EL (cell line): ENCODE measurements around the gene CARD11.

Experiments used
- DNase-seq: peaks from one replicate; pipeline ENCODE4 v3.0.0-alpha.2; 2016

Gene CARD11

DNA sequence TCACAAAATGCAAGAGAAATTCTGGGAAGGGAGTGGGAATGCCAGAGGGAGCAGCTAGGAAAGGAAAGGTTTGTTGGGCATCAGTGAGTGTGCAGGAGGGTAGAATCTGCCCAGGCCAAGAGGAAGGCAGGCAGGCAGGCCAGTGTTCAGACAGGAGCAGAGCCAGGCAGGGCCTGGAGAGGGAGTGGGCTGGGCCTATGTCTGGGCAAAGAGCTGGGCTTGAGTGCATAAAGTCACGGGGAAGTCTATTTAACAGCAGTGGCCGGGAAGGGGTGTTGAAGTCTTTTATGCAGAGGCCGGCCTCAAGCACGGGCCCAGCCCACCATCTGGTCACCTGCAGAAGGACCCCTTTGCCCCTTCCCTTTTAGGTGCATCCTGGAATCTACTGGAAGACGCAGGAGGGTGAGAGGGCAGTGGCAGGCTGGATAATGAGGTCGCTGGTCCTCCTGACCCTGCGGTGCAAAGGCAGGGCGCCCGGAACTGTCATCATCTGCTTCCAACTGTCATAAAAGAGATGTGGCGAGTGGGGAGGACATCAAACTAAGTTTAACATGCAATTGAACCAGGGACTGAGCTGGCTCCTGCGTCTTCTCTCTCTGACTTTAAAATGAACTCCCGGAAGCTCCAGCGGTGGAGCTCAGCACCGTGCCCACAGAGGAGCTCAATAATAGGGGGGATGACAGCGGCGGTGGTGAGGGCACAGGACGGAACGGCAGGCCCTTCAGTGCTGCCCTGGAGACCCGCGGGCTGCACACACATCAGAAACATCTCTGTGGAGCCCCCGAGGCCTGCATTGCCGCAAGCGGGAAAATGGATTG is 29.5 kb downstream of the CARD11 start:
- DNase-seq = no peak

DNA sequence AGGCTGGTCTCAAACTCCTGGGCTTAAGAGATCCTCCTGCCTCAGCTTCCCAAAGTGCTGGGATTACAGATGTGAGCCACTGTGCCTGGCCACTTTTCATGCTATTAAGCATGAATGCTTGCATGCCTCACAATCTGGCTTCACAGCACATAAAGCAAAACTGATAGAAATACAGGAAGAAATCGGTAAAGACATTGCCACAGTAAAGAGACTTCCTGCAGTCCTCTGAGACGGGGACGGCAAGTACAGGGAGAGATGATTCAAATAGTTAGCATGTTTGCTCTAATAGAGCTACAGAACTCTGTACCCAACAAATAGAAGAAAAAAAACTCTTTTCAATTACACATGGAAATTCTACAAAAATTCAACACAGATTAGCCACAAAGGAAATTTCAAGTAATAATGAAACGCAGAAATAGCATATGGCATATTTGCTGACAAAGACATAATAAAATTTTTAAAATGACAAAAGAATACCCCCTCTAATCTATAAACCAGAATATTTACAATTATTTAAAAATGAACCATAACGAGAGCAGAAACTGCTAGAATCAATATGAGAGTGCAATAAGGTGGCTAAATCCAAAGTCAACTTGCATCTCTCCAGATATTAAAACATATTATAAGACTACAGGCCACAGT is 32.3 kb downstream of the CARD11 start:
- no peak for DNase-seq

DNA sequence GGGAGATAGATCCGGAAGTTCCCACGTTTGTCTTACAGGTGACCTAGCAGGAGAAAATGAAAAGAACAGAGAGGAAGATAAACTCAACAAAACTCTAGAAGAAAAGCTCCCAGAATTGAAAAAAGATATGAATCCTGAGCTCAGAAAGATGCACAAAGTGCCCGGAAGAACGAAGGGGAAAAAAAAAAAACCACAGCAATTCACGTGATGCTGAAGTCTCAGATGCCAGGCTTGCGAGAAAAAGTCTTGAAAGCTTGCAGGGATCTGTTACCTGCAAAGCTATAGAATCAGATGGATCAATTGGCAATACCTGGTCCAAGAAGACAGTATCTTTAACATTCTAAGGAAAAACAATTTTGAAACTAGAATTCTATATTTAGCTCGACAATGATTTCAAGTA is 33.5 kb downstream of the CARD11 start:
- no peak for DNase-seq

DNA sequence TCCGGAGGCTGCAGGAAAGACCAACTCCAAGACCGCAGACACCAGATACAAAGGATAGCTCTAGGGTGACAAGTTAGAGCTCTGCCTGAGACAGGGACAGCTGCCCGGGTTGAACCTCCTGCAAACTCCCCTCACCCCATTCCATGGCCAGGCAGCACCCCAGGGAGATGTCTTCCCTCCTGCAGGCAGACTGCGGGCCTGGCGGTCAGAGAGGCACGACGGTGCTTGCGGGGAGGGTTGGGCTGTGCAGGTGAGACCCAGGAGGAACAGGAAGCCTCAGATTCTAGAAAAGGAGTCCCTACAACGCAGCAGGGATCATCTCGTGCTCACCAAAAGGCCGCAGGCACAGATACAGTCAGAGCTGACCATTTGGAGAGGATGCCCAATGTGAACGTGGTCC is 34.6 kb downstream of the CARD11 start:
- no peak for DNase-seq

DNA sequence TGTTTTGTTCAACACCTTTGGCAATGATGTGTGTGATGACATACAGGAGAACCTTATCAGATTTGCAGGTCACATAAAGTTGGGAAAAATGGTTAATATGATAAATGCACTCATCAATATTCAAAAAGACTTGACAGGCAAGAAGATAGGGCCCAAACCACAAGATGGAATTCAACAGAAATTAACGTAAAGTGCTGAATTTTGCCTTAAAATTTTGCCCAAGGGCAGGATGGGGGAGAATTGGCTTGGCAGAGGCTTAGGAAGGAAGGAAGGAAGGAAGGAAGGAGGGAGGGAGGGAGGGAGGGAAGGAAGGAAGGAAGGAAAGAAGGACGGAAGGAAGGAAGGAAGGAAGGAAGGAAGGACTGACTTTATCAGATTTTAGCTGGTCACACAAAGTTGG is 35.3 kb downstream of the CARD11 start:
- no peak for DNase-seq

DNA sequence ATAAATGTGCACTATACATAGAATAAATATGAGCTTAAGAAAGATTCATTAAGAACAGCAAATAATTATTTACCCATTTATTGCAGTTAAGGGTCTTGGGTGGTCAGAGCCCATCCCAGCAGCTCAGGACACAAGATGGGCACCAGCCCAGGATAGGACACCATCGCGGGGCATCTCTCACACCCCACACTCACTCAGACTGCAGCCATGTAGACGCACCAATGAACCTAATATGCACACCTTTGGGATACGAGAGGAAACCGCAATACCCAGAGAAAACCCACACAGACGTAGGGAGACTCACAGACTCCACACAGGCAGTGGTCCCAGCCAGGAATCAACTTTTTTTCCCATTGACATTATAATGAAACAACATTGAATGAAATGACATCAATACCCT is 36.0 kb downstream of the CARD11 start:
- no peak for DNase-seq

DNA sequence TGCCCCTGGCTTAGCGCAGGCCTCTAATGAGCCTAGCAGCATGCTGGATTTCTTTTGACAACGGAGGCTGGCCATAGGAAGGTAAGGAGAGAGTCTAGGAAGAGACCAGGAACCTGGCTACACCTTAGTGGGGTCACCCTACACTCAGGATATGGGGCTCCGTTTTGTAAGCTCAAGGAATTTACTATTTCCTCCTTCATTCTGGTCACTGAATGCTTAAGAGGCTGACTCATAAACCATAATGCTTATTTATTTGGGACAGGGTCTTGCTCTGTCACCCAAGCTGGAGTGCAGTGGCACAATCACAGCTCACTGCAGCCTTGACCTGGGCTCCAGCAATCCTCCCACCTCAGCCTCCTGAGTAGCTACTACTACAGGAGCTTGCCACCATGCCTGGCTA is 38.4 kb downstream of the CARD11 start:
- DNase-seq = no peak

DNA sequence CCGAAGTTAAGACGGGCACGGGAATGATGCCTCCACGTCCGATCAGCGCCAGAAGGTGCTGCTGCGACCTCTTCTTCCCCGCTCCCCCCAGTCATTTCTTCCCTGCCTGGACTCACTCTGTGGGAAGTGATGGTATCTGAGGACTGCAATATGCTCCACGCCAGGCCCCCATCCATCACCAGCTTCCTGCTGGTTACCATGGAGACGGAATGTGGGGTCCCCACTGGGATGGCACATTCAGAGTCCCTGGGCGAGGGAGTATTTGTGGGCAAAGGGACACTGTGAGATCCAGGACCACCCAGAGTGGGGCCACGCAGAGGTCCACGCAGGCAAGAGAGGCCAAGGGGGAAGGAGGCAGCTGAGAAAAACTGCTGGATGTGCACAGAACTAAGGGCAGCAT is 39.7 kb downstream of the CARD11 start:
- DNase-seq = no peak

DNA sequence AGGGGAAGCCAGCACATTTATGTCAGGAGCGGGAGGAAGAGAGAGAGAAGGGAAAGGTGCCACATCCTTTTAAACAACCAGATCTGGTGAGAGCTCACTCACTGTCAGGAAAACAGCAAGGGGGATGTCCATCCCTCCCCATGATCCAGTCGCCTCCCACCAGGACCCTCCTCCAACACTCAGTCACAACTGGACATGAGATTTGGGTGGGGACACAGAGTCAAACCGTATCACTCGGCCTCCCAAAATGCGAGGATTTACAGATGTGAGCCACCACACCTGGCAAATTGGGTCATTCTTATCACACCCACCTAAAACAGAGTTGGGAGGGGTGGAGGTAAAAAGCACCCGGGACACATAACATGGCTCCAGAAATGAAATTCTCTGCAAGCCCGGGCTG is 41.0 kb downstream of the CARD11 start:
- no peak for DNase-seq

DNA sequence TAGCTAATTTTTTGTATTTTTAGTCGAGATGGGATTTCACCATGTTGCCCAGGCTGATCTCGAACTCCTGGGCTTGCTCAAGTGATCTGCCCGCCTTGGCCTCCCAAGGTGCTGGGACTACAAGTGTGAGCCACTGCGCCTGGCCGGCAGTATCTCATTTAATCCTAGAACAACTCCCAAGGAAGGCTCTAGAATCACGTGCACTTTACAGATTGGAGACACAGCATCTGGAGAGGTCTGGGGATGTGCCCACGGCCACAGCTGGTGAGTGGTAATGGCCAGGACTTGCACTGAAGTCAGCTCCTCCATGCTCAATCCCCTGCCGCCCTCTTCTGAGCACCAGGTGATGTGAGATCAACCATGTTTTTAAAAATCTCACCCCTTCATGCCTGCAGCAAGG is 43.1 kb downstream of the CARD11 start:
- no peak for DNase-seq

DNA sequence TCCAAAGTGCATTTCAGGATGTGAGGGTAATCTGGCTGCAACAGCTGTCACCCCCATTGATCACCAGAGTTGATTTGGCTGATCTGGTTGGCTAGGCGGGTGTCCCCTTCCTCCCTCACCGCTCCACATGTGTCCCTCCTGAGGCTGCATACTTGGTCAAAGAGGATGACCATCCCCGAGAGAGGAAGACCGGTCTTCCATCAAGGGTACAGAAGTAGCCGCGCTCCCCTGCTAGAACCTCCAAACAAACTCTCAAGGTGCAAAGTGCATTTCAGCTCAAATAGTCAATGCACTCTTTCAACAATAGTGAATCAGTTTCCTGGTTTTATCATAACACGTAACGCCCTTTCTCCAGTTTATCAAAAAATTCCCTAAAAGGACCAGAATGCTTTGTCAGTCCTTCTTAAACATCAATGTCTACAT is 44.6 kb downstream of the CARD11 start:
- DNase-seq = no peak

DNA sequence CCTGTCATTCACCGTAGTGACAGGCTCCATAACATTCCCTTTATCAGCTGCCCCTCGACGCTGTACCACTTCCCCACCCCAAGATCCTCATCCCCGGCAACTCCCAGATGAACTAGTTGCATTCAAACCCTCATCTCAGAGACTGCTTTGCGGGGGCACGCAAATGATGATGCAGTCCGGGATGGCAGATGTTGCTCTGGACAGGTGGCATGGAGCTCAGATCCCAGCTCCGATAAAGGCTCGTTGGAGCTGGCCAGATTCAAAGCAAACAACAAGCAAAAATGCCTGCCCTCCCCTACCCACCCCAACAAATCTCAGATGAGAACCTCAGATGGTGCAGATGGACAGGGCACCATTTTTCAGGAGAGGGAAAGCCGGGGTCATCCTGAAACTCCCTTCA is 46.7 kb downstream of the CARD11 start:
- DNase-seq = no peak

DNA sequence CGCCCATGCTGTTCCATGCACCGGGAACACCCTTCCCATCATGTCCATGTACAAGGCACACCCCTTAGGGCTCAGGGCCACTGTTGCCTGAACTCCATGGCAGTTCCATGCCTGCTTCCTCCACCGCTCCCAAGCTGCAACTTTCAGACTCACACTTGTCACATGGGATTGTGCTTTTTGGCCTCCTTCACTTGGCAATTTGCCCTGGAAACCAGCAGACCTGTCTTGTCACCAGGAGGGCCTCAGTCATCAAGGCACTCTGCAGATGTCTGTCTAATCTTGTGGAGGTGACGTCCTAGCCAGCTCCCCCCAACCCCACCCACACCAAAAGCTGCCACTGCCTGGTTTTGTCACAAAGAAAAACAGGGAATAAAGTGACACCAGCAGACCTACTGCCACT is 47.5 kb downstream of the CARD11 start:
- DNase-seq = no peak

DNA sequence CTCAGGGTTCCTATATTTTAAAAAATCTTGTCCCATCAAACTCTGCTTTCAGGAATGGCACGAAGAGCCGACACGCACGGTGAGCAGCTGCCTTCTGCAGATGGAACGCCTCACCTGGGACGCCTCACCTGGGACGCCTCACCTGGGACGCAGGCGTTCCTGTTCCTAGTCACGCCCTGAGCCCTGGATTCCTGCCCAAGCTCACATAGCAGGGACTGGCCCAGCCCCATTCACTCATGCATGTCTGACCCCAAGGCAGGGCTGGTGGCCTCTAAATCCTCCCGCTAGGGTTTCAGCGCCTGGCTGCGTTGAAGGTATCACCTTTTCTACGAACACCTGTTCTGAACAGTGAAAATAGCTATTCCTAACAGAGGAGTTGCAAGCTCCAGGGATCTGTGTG is 49.8 kb downstream of the CARD11 start:
- DNase-seq = no peak

DNA sequence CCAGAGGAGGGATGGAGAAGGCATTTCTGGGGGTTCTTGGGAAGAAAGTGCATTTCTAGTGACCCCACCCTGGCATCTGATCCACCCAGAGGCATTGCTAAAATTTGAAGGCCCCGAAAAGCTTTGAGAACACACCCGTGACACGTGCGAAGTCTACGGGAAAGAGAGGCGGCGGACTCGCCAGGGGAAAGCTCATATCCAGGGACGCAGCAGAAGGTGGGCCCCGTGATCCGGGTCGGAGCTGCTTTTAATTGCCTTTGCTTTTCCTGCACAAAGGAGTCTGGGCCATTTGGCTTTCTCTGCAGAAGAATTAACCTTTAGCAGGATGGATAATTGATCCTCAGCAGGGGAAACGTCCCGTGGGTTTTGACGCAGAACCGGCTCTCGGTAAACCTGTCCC is 50.3 kb downstream of the CARD11 start:
- no peak for DNase-seq

DNA sequence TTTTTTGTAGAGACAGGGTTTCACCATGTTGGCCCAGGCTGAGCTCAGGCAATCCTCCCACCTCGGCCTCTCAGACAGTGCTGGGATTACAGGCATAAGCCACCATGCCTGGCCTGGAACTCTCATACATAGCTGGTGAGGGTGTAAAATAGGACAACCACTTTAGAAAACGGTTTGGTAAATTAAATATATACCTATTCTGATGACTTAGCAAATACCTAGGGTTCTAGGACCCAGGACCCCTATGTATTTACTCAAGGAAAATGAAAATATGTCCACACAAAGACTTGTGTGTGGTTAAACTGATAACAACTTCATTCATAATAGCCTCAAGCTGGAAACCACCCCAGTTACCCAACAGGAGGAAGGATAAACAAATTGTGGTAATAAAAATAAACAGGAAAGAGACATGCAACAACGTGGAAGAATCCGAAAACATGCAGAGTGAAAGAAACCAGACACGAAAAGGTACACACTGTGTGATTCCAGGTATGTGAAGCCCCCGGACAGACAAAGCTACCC is 52.7 kb downstream of the CARD11 start:
- no peak for DNase-seq

DNA sequence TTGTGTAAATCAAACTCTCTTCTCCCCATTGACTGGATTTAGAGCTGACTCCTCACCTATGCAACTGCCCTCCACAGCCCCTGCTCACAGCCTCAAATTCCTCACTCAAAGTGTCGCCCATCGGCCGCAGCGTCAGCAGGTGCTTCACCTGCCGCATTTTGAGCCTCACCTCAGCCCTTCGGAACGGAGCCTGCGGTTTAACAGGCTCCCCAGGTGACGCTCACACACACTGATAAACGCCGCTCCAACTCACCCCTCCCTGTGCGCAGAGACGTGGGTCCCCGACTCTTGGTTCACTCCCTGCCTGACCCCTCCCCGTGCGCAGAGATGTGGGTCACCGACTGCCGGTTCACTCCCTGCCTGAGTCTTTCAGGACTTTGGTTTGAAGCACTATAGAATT is 57.1 kb downstream of the CARD11 start:
- no peak for DNase-seq

DNA sequence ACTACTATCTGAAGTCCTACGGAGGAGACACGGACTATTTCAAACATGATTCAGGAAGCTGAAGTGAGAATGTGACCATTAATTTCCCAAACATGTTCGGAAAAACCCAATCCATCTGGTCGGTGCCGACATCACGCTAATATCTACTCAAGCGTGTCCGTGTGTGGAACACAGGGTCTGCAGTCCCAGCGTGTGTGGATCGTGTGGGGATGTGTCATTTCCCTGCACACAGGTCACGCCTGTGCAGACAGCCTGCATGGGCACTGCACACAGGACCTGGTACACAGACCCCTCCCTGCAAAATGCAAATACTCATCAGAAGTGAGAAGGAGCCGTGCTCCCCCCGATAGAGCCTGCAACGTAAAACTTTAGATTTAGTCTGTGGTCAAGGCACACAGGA is 57.8 kb downstream of the CARD11 start:
- DNase-seq = no peak

DNA sequence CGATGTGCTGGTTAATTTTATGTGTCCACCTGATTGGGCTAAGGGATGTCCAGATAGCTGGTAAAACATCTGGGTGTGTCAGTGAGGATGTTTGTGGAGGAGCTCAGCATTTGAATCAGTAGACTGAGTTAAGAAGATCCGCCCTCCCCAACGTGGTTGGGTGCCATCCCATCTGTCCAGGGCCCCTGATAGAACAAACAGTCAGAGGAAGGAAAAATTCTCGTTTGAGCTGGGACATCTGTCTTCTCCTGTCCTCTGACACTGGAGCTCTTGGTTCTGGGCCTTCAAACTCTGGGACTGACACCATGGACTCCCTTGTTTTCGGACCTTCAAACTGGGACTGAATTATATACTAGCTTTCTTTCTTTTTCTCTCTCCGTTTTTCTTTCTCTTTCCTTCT is 59.6 kb downstream of the CARD11 start:
- no peak for DNase-seq

DNA sequence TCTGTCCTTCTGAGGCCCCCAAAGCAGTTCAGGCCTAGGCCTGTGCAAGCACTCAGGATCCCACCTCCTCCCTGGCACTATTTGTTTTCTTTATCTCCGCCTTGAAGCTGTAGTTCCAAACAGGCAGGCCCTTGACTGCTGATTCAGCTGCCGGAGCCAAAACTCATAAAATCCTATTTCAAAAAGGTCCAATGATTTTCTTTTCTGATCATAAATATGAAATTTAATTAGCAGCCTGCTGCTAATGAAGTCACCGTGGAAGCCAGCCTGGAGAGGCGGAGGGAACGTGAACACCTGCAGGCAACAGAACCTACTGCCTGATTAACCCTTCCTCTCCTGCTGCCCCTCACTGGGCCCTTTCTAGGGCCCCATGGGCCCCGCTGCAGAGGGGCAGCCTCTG is 60.1 kb downstream of the CARD11 start:
- no peak for DNase-seq

DNA sequence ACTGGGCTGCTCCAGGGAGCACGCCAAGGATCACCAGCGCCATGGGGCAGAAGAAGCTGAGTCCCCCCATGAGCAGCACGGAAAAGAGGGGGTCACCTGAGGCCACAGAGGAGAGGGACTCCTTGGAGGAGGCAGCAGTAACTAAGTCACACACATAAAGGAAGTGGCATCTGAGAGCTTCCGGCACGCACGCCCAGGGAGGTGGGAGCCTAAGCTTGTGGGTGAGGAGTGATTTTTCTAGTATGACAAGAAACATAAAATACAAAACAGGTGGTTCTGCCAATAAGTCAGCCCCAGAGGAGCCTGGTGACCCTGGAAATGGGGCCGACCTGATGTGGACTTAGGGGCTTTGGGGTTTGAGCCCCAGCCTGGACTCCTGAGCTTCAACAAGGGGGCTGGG is 60.8 kb downstream of the CARD11 start:
- no peak for DNase-seq

DNA sequence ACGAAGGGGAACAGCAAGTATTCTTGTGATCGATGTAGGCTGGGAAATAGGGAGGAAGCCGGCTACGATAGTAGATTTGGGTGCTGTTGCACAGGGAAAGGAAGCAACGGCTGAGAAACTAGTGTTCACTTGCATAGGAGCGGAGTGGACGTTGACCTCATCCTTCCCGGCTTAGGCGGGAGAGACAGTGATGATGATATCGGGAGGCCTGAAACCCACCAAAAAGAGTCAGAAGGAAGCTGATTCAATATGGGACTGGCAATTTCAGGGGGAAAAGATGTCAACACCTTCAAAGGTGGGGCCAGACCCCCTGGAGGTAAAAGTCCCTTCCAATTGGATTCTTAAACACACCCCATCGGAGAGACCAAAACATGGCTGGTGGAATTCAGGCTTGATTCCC is 61.3 kb downstream of the CARD11 start:
- no peak for DNase-seq

DNA sequence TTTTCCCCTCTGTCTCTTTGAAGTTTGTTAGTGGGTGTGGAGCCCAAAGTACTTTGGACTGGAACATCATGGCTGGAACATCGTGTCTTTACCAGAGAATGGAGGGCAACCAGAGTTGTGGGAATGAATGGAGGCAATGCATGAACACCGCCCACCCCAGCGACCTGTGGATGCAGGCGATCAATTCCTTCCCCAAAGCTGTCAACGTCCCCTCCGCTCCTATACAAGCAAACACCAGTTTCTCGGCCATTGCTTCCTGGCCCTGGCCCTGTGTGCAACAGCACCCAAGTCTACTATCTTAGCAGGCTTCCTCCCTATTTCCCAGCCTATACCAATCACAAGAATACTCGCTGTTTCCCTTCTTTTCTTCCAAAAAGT is 62.6 kb downstream of the CARD11 start:
- DNase-seq = no peak

DNA sequence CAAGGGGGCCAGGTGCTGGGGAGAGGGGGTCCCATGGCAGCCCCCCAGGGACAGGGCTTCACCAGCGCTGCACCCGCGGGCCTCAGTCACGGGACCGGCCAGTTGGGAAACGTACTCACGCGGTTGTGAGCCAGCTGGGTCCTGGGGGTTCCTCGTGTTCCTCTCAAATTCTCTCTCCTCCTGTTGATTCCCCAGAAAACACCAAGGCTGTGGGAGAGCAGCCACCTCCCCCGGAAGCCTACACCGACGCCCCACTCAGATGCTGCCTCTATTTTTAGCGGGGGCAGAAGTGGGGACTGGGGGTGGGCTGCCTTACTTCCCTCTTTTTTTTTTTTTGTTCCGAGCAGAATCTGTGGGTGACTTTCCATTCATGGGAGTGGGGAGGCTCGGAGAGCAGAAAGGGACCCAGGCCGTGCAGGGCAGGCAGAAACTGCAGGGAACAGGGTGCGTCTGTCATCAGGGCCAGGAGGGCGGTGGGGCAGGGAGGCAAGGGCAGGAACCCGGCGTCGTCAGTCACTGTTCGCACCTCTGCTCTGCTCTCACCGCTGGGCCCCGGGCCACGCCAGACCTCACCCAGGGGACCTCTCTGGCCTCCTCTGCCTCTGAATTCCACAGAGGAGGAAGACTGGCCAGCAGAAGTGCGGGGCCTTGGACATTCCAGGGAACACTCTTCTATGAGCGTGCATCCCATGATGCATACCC is 63.1 kb downstream of the CARD11 start:
- no peak for DNase-seq
